Fibroblast of mammary gland (primary cell): ENCODE results near the gene TATDN2.
A peak's percentile ranks its signal among the peaks of the same experiment; 100 is the strongest.

ENCODE experiments used
- DNase-seq: peaks from one replicate; pipeline ENCODE4 v3.0.0-alpha.2; 2010; ENCODE audit warnings: low read depth
- H3K4me3 ChIP-seq: 2 replicates; pipeline ENCODE4 v1.5.1; 2011; ENCODE audit warnings: low read depth, mild to moderate bottlenecking, low read length, moderate library complexity; ENCODE audit not compliant: control insufficient read depth
- CTCF ChIP-seq: conservative IDR thresholded peaks from 2 replicates; pipeline ENCODE4 v1.5.1; 2011; ENCODE audit warnings: low read depth, low read length, inconsistent platforms; ENCODE audit not compliant: control insufficient read depth, insufficient read depth

Gene TATDN2

GRCh38 chr3:10248984-10249748 is 907 bp downstream of the TATDN2 start:
- H3K4me3 ChIP-seq = peak overlapping the region; percentile 89
- no peak for DNase-seq
- no peak for TF ChIP-seq CTCF

DNA sequence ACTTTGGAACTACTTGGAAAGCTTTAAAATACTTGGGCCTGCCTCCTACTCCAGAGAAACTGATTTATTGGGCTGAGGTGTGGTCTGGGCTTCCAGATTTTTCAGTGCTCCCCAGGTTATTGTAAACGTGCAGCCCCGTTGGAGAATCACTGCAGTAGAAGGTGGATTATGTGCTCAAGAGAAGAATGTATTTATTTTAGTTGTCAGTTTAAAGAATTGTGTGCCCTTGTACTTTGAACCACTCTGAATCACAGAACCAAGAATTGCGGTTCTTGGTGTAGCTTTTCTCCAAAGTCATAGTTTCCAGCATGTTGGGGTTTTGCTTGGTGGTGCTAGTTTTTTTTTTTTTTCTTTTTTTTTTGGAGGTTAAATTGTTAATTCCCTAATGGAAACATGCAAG is 1.6 kb downstream of the TATDN2 start:
- DNase-seq = peak; percentile 32
- H3K4me3 ChIP-seq = peak overlapping the region; percentile 89
- TF ChIP-seq CTCF = no peak

DNA sequence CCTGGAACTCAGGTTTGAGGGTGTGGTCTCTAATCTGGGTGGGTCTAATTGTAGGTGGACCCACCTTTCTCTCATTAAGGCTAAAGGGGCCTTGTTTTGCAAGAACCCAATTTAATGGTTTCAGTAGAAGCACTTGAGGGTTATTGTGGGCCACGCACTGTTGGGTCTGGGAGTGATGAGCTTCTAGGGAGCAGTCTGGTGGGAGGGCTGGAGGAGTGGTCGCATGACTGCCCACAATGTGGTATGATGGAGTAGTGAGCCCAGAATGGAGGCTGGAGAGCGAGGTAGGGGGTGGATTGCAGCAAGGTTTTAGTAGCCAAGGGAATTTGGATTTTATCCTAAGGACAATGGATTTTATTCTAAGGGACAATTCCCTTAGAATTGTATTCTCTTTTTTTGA is 2.7 kb downstream of the TATDN2 start:
- TF ChIP-seq CTCF = no peak
- H3K4me3 ChIP-seq = no peak overlapping the region
- no peak for DNase-seq

GRCh38 chr3:10253731-10254130 is 5.5 kb downstream of the TATDN2 start:
- H3K4me3 ChIP-seq = no peak overlapping the region
- no peak for DNase-seq
- no peak for TF ChIP-seq CTCF

GRCh38 chr3:10255835-10256234 is 7.6 kb downstream of the TATDN2 start:
- TF ChIP-seq CTCF = no peak
- no peak overlapping the region for H3K4me3 ChIP-seq
- DNase-seq = no peak

GRCh38 chr3:10259036-10259435 is 10.8 kb downstream of the TATDN2 start:
- no peak for TF ChIP-seq CTCF
- no peak overlapping the region for H3K4me3 ChIP-seq
- DNase-seq = no peak

DNA sequence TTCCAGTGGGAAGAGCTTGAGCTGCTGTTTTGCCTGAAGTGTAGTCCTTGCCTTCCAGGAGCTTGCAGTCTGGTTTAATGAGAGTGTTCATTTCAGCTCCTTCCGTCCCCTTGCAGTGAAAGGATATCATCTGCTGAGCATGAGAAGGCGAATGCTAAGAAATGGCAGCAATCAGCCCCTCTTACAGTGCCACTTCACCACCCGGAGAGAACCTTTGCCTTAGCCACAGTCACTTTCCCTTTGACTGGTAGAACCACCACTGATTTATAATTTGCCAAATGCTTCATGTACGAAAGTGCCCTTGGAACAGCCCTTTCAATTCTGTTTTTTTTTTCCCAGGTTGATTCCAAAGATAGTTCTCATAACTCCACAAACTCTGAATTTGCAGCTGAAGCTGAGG is 11.5 kb downstream of the TATDN2 start:
- TF ChIP-seq CTCF = no peak
- H3K4me3 ChIP-seq = no peak overlapping the region
- DNase-seq = no peak
